IPS-NIHi7 (cell line): ENCODE measurements around the gene MYL2.
"Not testable (repeated sequence)": the region's sequence is repeated elsewhere in the genome, so short reads cannot be mapped to it uniquely, and the experiment has no call there.

Source experiments
- DNase-seq: peaks from one replicate; pipeline ENCODE4 v3.0.0; 2012; ENCODE audit warnings: mixed read lengths; ENCODE audit errors: extremely low spot score

The MYL2 gene, protein sequence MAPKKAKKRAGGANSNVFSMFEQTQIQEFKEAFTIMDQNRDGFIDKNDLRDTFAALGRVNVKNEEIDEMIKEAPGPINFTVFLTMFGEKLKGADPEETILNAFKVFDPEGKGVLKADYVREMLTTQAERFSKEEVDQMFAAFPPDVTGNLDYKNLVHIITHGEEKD

DNA sequence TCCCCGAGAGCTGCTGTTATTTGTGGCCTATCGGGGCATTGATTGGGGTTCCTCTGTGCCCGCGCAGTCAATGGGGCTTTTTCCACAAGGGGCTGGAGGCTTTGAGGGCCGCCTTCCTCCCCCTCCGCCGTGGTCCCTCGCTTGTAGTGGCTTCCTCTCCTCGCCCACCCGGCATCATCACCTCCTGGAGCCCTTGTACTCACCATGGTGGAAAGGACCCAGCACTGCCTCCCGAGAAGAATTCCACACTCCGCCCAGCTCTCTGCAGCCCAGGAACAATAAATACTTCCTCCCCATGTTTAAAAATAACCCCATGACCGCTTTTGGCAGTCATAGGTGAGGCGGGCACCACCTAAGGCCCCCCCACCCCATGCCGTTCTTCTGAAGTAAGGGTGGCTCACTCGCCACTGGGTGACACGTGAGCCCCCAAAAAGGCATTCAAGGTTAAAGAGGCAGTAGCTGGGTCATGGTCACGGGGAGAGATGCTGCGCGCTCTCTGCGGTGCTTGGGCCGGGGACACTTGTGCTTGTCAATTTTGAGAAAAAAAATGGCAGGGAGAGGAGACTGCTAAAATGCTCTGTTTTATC lies at the start of gene MYL2:
Gene MYL2, minus strand, starts transcription at position 256 of the 587 bp plus-strand sequence. Its CDS starts 50 bp downstream, at position 206.
- DNase-seq = no peak

GRCh38 chr12:110966081-110966760 lies 45.8 kb upstream of the MYL2 start:
- no peak for DNase-seq

DNA sequence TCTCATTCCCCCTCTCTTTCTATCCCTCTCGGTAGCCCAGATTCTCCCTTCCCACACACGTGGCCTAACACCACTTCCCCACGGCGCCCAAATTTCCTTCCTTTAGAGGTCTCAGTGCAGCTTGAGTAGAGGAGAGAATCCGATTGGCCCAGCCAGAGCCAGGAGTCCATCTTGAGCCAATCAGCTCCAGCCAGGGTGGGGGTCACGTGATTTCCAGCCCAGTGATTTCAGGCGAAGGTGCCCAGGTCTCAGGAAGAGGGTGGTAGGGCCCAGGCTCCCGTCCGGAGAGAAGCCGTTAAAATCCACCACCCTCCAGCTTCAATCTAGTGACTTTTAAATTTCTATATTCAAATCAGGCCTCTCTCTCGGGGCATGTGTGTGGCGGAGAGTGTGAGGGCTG lies 45.2 kb upstream of the MYL2 start:
- peak; percentile 38 for DNase-seq

- DNase-seq = no peak
Measured at GRCh38 chr12:110960795-110961194, 40.4 kb upstream of the MYL2 start.

- DNase-seq = no peak
Measured at GRCh38 chr12:110957652-110958051, 37.3 kb upstream of the MYL2 start.

GRCh38 chr12:110957159-110957558 lies 36.8 kb upstream of the MYL2 start:
- DNase-seq = no peak

DNA sequence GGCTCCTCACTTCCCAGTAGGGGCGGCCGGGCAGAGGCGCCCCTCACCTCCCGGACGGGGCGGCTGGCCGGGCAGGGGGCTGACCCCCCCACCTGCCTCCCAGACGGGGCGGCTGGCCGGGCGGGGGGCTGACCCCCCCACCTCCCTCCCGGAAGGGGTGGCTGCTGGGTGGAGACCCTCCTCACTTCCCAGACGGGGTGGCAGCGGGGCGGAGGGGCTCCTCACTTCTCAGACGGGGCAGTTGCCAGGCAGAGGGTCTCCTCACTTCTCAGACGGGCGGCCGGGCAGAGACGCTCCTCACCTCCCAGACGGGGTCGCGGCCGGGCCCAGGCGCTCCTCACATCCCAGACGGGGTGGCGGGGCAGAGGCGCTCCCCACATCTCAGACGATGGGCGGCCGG lies 30.5 kb upstream of the MYL2 start:
- not testable (repeated sequence) for DNase-seq

DNA sequence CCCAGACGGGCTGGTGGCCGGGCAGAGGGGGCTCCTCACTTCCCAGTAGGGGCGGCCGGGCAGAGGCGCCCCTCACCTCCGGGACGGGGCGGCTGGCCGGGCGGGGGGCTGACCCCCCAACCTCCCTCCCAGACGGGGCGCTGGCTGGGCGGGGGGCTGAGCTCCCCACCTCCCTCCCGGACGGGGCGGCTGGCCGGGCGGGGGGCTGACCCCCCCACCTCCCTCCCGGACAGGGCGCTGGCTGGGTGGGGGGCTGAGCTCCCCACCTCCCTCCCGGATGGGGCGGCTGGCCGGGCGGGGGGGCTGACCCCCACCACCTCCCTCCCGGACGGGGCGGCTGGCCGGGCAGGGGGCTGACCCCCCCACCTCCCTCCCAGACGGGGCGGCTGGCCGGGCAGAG lies 30.1 kb upstream of the MYL2 start:
- not testable (repeated sequence) for DNase-seq

GRCh38 chr12:110948041-110948440 lies 27.7 kb upstream of the MYL2 start:
- no peak for DNase-seq

DNA sequence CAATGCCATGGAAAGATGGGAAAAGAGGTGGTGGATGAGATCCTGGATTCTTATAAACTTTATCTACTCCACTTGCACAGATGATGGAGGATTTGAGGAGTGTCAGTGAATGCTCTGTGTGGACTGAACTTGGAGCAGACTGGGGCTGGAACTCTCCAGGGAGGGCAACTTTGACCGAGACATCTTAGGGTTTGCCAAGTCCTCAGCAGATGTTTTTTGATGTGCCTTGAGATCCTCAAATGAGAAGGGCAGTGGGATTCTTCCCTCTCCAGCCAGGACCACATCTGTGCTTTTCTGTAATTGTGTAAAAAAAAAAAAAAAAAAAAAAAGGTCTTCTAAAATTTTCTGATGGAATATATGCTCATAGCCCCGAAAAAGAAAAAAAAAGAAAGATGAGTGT lies 23.0 kb upstream of the MYL2 start:
- no peak for DNase-seq

DNA sequence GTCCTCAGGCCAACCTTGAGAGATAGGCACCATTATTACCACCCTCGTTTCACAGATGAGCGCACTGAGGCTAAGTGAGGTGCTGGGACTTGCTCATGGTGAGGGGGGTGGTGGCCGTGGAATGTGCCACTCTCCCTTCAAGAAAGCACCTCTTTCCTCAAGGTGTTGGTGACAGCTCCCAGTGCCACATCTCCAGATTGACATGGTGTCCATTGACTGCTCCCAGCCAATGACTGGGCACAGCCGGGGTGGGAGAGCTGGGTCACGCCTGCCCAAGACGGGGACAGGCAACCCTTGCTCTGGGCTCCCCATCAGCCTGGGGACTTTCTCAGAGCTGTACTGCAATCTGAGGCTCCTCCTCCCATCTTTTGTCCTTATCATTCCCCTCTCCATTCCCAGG lies 21.0 kb upstream of the MYL2 start:
- no peak for DNase-seq

GRCh38 chr12:110940933-110941332 lies 20.6 kb upstream of the MYL2 start:
- no peak for DNase-seq

DNA sequence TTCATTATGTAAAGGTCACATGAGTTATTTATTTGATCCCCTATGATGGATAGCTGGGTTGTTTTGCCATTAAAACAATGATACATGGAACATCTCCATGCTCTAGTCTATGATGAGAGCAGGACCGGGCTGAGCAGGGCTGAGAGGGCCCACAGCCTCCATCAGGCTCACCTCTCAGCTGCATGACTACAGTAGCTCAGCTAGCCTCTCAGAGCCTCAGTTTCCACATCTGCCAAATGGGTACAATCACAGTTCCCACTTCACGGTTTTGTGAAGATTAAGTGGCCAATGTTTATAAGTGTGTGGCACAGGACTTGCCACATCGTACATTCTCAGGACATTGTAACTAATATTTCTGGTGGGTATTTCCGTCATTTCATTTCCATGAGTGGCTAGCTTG lies 19.9 kb upstream of the MYL2 start:
- no peak for DNase-seq

GRCh38 chr12:110937104-110937641 lies 16.8 kb upstream of the MYL2 start:
- DNase-seq = peak; percentile 82

- DNase-seq = no peak
Measured at GRCh38 chr12:110936367-110937103, 16.2 kb upstream of the MYL2 start.

- DNase-seq = no peak
Measured at GRCh38 chr12:110935588-110935987, 15.2 kb upstream of the MYL2 start.

GRCh38 chr12:110934093-110934852 lies 13.9 kb upstream of the MYL2 start:
- DNase-seq = peak; percentile 60

GRCh38 chr12:110933326-110933974 lies 13.1 kb upstream of the MYL2 start:
- no peak for DNase-seq

DNA sequence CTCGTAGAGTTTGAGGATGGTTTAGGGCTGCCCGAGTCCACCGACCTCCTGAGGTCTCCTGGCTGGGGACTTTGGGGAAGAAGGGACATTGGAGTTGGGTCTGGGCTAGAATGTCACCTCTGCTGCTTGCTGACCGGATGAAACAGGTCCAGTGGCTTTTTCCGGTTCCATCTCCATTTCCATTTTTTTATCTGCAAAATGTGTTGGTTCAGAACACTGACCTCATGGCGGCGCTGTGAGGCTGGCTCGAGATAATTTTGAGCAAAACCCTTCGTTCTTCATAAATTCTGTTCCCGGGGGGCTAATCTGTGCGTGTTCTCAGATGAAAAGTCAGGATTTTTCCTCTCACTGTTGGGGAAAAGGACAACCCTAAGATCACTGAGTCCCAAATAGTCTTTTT lies 11.7 kb upstream of the MYL2 start:
- no peak for DNase-seq

DNA sequence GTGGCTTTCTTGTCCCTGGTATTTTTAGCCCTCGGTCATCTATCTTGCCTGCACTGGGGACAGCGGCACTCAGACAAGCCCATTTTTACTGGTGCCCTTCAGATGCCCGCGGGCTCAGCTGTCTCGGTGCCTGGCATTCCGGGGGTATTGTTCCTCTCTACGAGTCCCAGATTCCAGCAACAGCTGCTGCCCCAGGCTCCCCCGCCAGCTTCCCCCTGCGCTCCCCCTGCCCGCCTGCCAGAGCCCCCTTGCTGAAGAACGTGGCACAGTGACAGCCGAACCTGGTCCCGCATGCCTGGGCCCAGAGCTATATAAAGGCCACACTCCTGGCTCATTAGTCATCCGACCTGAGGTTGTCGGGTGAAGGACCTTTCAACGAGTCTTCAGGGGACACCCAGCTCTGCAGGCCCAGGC lies 10.9 kb upstream of the MYL2 start:
- DNase-seq = no peak
